ENCODE data around the gene FLNB. TPM values are rescaled to one million over a fixed set of nuclear protein-coding genes. Genes with fewer than 3 reads are reported as not detected.

Gene FLNB
- total and polyA plus RNA-seq, 4 experiments from 2014 or later: 3.9 to 28.5 (median 18.5) TPM

- Histone ChIP-seq H3K36me3 (ENCODE audit: insufficient read depth, low read length) (no peaks in the 10 kb centered on the region), H3K27ac (ENCODE audit: low read depth, low read length) (no peak overlapping the region), H3K9me3 (ENCODE audit: control insufficient read depth in 1 of 2, low read length in 2 of 2) (no peaks in the 10 kb centered on the region), H3K4me3 (ENCODE audit: low read length in 2 of 2) (no peak overlapping the region), H3K27me3 (ENCODE audit: insufficient read depth, low read length) (no peaks in the 10 kb centered on the region), H3K4me1 (ENCODE audit: insufficient read depth, low read length) (peaks cover 6% of the 10 kb centered on the region)
- Mint-ChIP-seq H3K36me3 (no peaks in the 10 kb centered on the region), H3K27me3 (peaks cover 0 to 5% of the 10 kb centered on the region in 2 donors), H3K4me1 (peaks cover 3 to 9% (median 5%) of the 10 kb centered on the region in 4 donors), H3K4me3 (no peak overlapping the region), H3K9me3 (peaks cover 0 to 2% (median 0%) of the 10 kb centered on the region in 8 donors), H3K27ac (no peak overlapping the region)
- no peak for DNase-seq
- ChIA-PET CTCF (ENCODE audit: partially characterized antibody) (interaction anchor here (0.9 to 9.4 kb wide), 7 partner anchors 15 to 208 kb away, joined by 3 to 90 read pairs (median 3); partner anchors contain the start of gene FLNB), POLR2A (ENCODE audit: partially characterized antibody) (no interaction called here)
- intact Hi-C loops (cut with micrococcal nuclease): loop anchor here (2.0 kb wide), 1 partner anchor 819 kb away; no protein-coding TSS in a partner anchor
Measured at GRCh38 chr3:58215317-58216025, 207.2 kb downstream of the FLNB start.

DNA sequence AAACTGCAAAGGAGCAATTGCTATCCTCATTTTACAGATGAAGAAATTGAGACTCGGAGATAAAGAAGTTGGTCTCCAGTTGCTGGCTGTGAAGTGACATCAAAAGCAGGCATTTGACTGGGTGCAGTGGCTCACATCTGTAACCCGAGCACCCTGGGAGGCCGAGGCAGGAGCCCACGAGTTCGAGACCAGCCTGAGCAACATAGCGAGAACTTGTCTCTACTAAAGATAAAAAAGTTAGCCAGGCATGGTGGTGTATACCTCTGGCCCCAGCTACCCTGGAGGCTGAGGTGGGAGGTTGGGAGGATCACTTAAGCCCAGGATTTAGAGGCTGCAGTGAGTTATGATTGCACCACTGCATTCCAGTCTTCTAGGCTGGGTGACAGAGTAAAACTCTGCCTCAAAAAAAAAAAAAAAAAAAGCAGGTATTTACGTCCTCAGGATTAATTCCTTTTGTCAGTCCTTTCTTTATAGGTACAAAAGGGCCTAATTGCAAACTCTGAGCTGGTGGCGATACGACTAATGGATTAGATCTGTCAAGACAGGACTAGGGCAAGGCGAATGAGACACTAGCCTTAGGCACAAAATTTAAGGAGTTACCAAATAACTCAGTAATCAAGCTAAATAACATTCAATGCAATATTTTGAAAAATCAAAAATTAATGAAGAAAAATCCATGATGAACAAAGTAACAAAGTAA, 208.4 kb downstream of the FLNB start:
- no peak overlapping the region for H3K27ac Mint-ChIP-seq
- H3K4me3 ChIP-seq (ENCODE audit: low read length in 2 of 2): no peak overlapping the region
- H3K9me3 Mint-ChIP-seq: peaks cover 0 to 2% (median 0%) of the 10 kb centered on the region in 8 donors
- peaks cover 6% of the 10 kb centered on the region for H3K4me1 ChIP-seq (ENCODE audit: insufficient read depth, low read length)
- peaks cover 3 to 9% (median 5%) of the 10 kb centered on the region in 4 donors for H3K4me1 Mint-ChIP-seq
- intact Hi-C loops (cut with micrococcal nuclease): loop anchor here (1.0 to 2.0 kb wide), 5 partner anchors 21 to 820 kb away; partner anchors contain the start of genes ABHD6 and FLNB
- no peak overlapping the region for H3K4me3 Mint-ChIP-seq
- no peaks in the 10 kb centered on the region for H3K9me3 ChIP-seq (ENCODE audit: control insufficient read depth in 1 of 2, low read length in 2 of 2)
- DNase-seq: no peak
- H3K27me3 Mint-ChIP-seq: peaks cover 0 to 2% of the 10 kb centered on the region in 2 donors
- H3K36me3 Mint-ChIP-seq: no peaks in the 10 kb centered on the region
- no peak overlapping the region for H3K27ac ChIP-seq (ENCODE audit: low read depth, low read length)
- no peaks in the 10 kb centered on the region for H3K36me3 ChIP-seq (ENCODE audit: insufficient read depth, low read length)
- POLR2A ChIA-PET (ENCODE audit: partially characterized antibody): interaction anchor here (0.6 kb wide), 1 partner anchor 20 kb away, joined by 3 read pairs; no protein-coding TSS in a partner anchor
- H3K27me3 ChIP-seq (ENCODE audit: insufficient read depth, low read length): no peaks in the 10 kb centered on the region
- CTCF ChIA-PET (ENCODE audit: partially characterized antibody): interaction anchor here (0.7 to 9.4 kb wide), 19 partner anchors 8 to 276 kb away, joined by 3 to 90 read pairs (median 4); partner anchors contain the start of genes FLNB, HTD2 and RPP14

GRCh38 chr3:58217209-58217811, 209.1 kb downstream of the FLNB start:
- H3K4me1 ChIP-seq (ENCODE audit: insufficient read depth, low read length): peaks cover 6% of the 10 kb centered on the region
- Mint-ChIP-seq H3K27ac (no peak overlapping the region), H3K4me3 (peak overlapping the region in 1 of 8 donors; percentile 61), H3K4me1 (peaks cover 3 to 9% (median 5%) of the 10 kb centered on the region in 4 donors), H3K36me3 (no peaks in the 10 kb centered on the region), H3K27me3 (peaks cover 0 to 2% of the 10 kb centered on the region in 2 donors), H3K9me3 (peaks cover 0 to 2% (median 0%) of the 10 kb centered on the region in 8 donors)
- H3K27me3 ChIP-seq (ENCODE audit: insufficient read depth, low read length): no peaks in the 10 kb centered on the region
- H3K4me3 ChIP-seq (ENCODE audit: low read length in 2 of 2): no peak overlapping the region
- intact Hi-C loops (cut with micrococcal nuclease): loop anchor here (1.0 to 2.0 kb wide), 5 partner anchors 20 to 821 kb away; partner anchors contain the start of genes ABHD6 and FLNB
- POLR2A ChIA-PET (ENCODE audit: partially characterized antibody): interaction anchor here (0.6 to 0.7 kb wide), 2 partner anchors 20 to 21 kb away, joined by 3 read pairs; partner anchors contain the start of gene ABHD6
- DNase-seq: peak; percentile 47 to 56 (median 50)
- H3K9me3 ChIP-seq (ENCODE audit: control insufficient read depth in 1 of 2, low read length in 2 of 2): no peaks in the 10 kb centered on the region
- CTCF ChIA-PET (ENCODE audit: partially characterized antibody): interaction anchor here (0.7 to 9.4 kb wide), 23 partner anchors 8 to 276 kb away, joined by 3 to 90 read pairs (median 5); partner anchors contain the start of genes FLNB, HTD2 and RPP14
- no peak overlapping the region for H3K27ac ChIP-seq (ENCODE audit: low read depth, low read length)
- H3K36me3 ChIP-seq (ENCODE audit: insufficient read depth, low read length): no peaks in the 10 kb centered on the region

DNA sequence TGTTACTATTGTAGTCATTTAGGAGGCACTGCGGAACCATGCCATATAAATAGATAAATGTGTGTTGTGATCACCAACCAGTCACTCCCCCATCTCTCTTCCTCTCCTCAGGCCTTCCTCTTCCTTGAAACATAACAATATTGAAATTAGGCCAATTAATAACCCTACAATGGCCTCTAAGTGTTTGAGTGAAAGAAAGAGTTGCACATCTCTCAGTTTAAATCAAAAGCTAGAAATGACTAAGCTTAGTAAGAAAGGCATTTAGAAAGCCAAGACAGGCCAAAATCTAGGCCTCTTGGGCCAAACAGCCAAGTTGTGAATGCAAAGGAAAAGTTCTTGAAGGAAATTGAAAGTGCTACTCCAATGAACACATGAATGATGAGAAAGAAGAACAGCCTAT, 210.7 kb downstream of the FLNB start:
- Histone ChIP-seq H3K9me3 (ENCODE audit: control insufficient read depth in 1 of 2, low read length in 2 of 2) (no peaks in the 10 kb centered on the region), H3K36me3 (ENCODE audit: insufficient read depth, low read length) (no peaks in the 10 kb centered on the region), H3K27ac (ENCODE audit: low read depth, low read length) (no peak overlapping the region), H3K27me3 (ENCODE audit: insufficient read depth, low read length) (no peaks in the 10 kb centered on the region), H3K4me3 (ENCODE audit: low read length in 2 of 2) (no peak overlapping the region), H3K4me1 (ENCODE audit: insufficient read depth, low read length) (peaks cover 6% of the 10 kb centered on the region)
- DNase-seq: no peak
- CTCF ChIA-PET (ENCODE audit: partially characterized antibody): interaction anchor here (0.9 to 9.4 kb wide), 10 partner anchors 9 to 257 kb away, joined by 3 to 90 read pairs (median 10); partner anchors contain the start of genes FLNB, HTD2 and RPP14
- intact Hi-C loops (cut with micrococcal nuclease): no loop called here
- POLR2A ChIA-PET (ENCODE audit: partially characterized antibody): no interaction called here
- peaks cover 0 to 2% (median 0%) of the 10 kb centered on the region in 8 donors for H3K9me3 Mint-ChIP-seq
- peaks cover 0 to 2% of the 10 kb centered on the region in 2 donors for H3K27me3 Mint-ChIP-seq
- H3K27ac Mint-ChIP-seq: no peak overlapping the region
- peaks cover 3 to 9% (median 5%) of the 10 kb centered on the region in 4 donors for H3K4me1 Mint-ChIP-seq
- no peaks in the 10 kb centered on the region for H3K36me3 Mint-ChIP-seq
- H3K4me3 Mint-ChIP-seq: no peak overlapping the region

Other genes starting within 250 kb of the FLNB start
- gene DNASE1L3, start 202.6 kb downstream of the FLNB start, total RNA-seq: not detected
- not detected for gene DNASE1L3, start 202.6 kb downstream of the FLNB start, polyA plus RNA-seq
- 1 to 10 TPM; 5.1 to 7.2 TPM for gene ABHD6, start 229.4 kb downstream of the FLNB start, total RNA-seq
- gene ABHD6, start 229.4 kb downstream of the FLNB start, polyA plus RNA-seq: 1 to 10 TPM; 4.7 to 8.2 TPM